NCI-H2107 treated with DMSO at 0.1 percent for 48 hours (cell line): ENCODE measurements around the gene MTM1.
A peak's percentile ranks its signal among the peaks of the same experiment; 100 is the strongest.

Source experiments
- DNase-seq: peaks from one replicate; lab custom pipeline; 2025; ENCODE audit not compliant: unreplicated experiment; lab: John Stamatoyannopoulos, UW

Gene MTM1

GRCh38 chrX:150651906-150652305, 83.5 kb downstream of the MTM1 start:
- no peak for DNase-seq

- DNase-seq: no peak
Observed at GRCh38 chrX:150655788-150656187, 87.4 kb downstream of the MTM1 start.

GRCh38 chrX:150663073-150663472, 94.7 kb downstream of the MTM1 start:
- peak; percentile 61 for DNase-seq

GRCh38 chrX:150664290-150664689, 95.9 kb downstream of the MTM1 start:
- peak; percentile 74 for DNase-seq

- DNase-seq: no peak
Observed at GRCh38 chrX:150676221-150676620, 107.8 kb downstream of the MTM1 start.

- peak; percentile 61 for DNase-seq
Observed at GRCh38 chrX:150680974-150681373, 112.6 kb downstream of the MTM1 start.

- no peak for DNase-seq
Observed at GRCh38 chrX:150683112-150683511, 114.7 kb downstream of the MTM1 start.

- DNase-seq: peak; percentile 23
Observed at GRCh38 chrX:150683536-150684146, 115.2 kb downstream of the MTM1 start.

- no peak for DNase-seq
Observed at GRCh38 chrX:150688911-150689451, 120.6 kb downstream of the MTM1 start.

- no peak for DNase-seq
Observed at GRCh38 chrX:150690126-150690525, 121.7 kb downstream of the MTM1 start.

- DNase-seq: no peak
Observed at GRCh38 chrX:150692296-150692695, 123.9 kb downstream of the MTM1 start.

- no peak for DNase-seq
Observed at GRCh38 chrX:150692831-150693724, 124.7 kb downstream of the MTM1 start, which contains the start of gene MTMR1. Gene MTMR1 (plus strand): TSS chrX:150693396. CDS start chrX:150693531, 135 bp downstream.

- peak; percentile 34 for DNase-seq
Observed at GRCh38 chrX:150693725-150694574, 125.5 kb downstream of the MTM1 start.

GRCh38 chrX:150694738-150695410, 126.5 kb downstream of the MTM1 start:
- DNase-seq: no peak

- DNase-seq: no peak
Observed at GRCh38 chrX:150696331-150696730, 127.9 kb downstream of the MTM1 start.

GRCh38 chrX:150696866-150697265, 128.4 kb downstream of the MTM1 start:
- DNase-seq: no peak

GRCh38 chrX:150697641-150698040, 129.2 kb downstream of the MTM1 start:
- no peak for DNase-seq

- DNase-seq: no peak
Observed at GRCh38 chrX:150698981-150699380, 130.6 kb downstream of the MTM1 start.

- no peak for DNase-seq
Observed at GRCh38 chrX:150700107-150700506, 131.7 kb downstream of the MTM1 start.

GRCh38 chrX:150701377-150701776, 133.0 kb downstream of the MTM1 start:
- no peak for DNase-seq
